Mesenchymal stem cell (in vitro differentiated cells and primary cell): ENCODE data around the gene CEBPG.

ENCODE experiments used
- DNase-seq: peaks from one replicate; pipeline ENCODE4 v3.0.0-alpha.2; 2013
- H2AFZ ChIP-seq: one replicate; pipeline ENCODE4 v1.6.1; 2013; ENCODE audit warnings: low read depth, mild to moderate bottlenecking, control low read depth, inconsistent platforms, low read length, moderate library complexity
- H2AK5ac ChIP-seq: 2 replicates; pipeline ENCODE4 v1.6.1; 2013; ENCODE audit warnings: low read length, moderate library complexity, mild to moderate bottlenecking, inconsistent platforms; ENCODE audit not compliant: severe bottlenecking
- H2BK120ac ChIP-seq: one replicate; pipeline ENCODE4 v1.6.1; 2013; ENCODE audit warnings: low read depth, mild to moderate bottlenecking, inconsistent platforms, low read length, moderate library complexity
- H2BK12ac ChIP-seq, 2 experiments: one replicate each; pipeline ENCODE4 v1.6.1; 2013; ENCODE audit warnings: inconsistent platforms in 2 of 2, low read length in 2 of 2, mild to moderate bottlenecking in 2 of 2, moderate library complexity in 2 of 2, control low read depth in 1 of 2
- H2BK15ac ChIP-seq: one replicate; pipeline ENCODE4 v1.6.1; 2013; ENCODE audit warnings: mild to moderate bottlenecking, low read depth, inconsistent platforms; ENCODE audit not compliant: poor library complexity, severe bottlenecking
- H2BK5ac ChIP-seq: 2 replicates; pipeline ENCODE4 v1.6.1; 2013; ENCODE audit warnings: low read depth, mild to moderate bottlenecking, low read length, control low read depth, inconsistent platforms; ENCODE audit not compliant: poor library complexity, severe bottlenecking
- H3K14ac ChIP-seq, 2 experiments: one replicate each; pipeline ENCODE4 v1.6.1; 2013; ENCODE audit warnings: inconsistent platforms in 2 of 2, low read length in 2 of 2, control low read depth in 1 of 2, mild to moderate bottlenecking in 1 of 2, moderate library complexity in 1 of 2
- H3K18ac ChIP-seq, 2 experiments: one replicate each; pipeline ENCODE4 v1.6.1; 2013; ENCODE audit warnings: inconsistent platforms in 2 of 2, low read length in 2 of 2, control low read depth in 1 of 2, low read depth in 1 of 2, mild to moderate bottlenecking in 1 of 2
- H3K23ac ChIP-seq, 2 experiments: one replicate each; pipeline ENCODE4 v1.6.1; 2013; ENCODE audit warnings: inconsistent platforms in 2 of 2, low read length in 2 of 2, mild to moderate bottlenecking in 2 of 2, moderate library complexity in 2 of 2, control low read depth in 1 of 2
- H3K27ac ChIP-seq: 2 replicates; pipeline ENCODE4 v1.5.1; 2013; ENCODE audit warnings: mild to moderate bottlenecking, moderate library complexity, low read length, control low read depth, inconsistent platforms; ENCODE audit not compliant: poor library complexity, severe bottlenecking
- H3K27me3 ChIP-seq, 2 experiments: 2 replicates each; pipeline versions ENCODE4 v1.6.1 to v1.7.0; 2013; ENCODE audit warnings: low read length in 2 of 2, mild to moderate bottlenecking in 2 of 2, moderate library complexity in 2 of 2, control low read depth in 1 of 2, inconsistent platforms in 1 of 2; ENCODE audit not compliant: control insufficient read depth in 1 of 2, insufficient read depth in 1 of 2
- H3K36me3 ChIP-seq, 2 experiments: 2 replicates each; pipeline versions ENCODE4 v1.6.1 to v1.7.0; 2013; ENCODE audit warnings: low read length in 2 of 2, control low read depth in 1 of 2, inconsistent platforms in 1 of 2, low read depth in 1 of 2, mild to moderate bottlenecking in 1 of 2; ENCODE audit not compliant: insufficient read depth in 2 of 2, control insufficient read depth in 1 of 2
- H3K4ac ChIP-seq, 2 experiments: one replicate each; pipeline ENCODE4 v1.6.1; 2013; ENCODE audit warnings: inconsistent platforms in 2 of 2, low read length in 2 of 2, mild to moderate bottlenecking in 2 of 2, moderate library complexity in 2 of 2, control low read depth in 1 of 2, low read depth in 1 of 2
- H3K4me1 ChIP-seq: 2 replicates; pipeline ENCODE4 v1.6.1; 2013; ENCODE audit warnings: low read depth, low read length, control low read depth; ENCODE audit not compliant: control insufficient read depth, insufficient read depth
- H3K4me2 ChIP-seq: 2 replicates; pipeline ENCODE4 v1.6.1; 2013; ENCODE audit warnings: low read length, mild to moderate bottlenecking, inconsistent platforms; ENCODE audit not compliant: poor library complexity, severe bottlenecking
- H3K4me3 ChIP-seq, 2 experiments: 2 replicates each; pipeline versions ENCODE4 v1.5.1 to v1.7.0; 2013; ENCODE audit warnings: low read length in 2 of 2, mild to moderate bottlenecking in 2 of 2, control low read depth in 1 of 2, low read depth in 1 of 2; ENCODE audit not compliant: insufficient read depth in 1 of 2
- H3K79me1 ChIP-seq: replicated peaks from 2 replicates; pipeline ENCODE4 v1.6.1; 2013; ENCODE audit warnings: mild to moderate bottlenecking, control low read depth, low read length, inconsistent platforms; ENCODE audit not compliant: poor library complexity, severe bottlenecking
- H3K9ac ChIP-seq: 2 replicates; pipeline ENCODE4 v1.7.0; 2013; ENCODE audit warnings: mild to moderate bottlenecking, low read length, moderate library complexity
- H3K9me3 ChIP-seq: 2 replicates; pipeline ENCODE4 v1.7.0; 2013; ENCODE audit warnings: mild to moderate bottlenecking, low read length; ENCODE audit not compliant: control insufficient read depth
- H4K8ac ChIP-seq: one replicate; pipeline ENCODE4 v1.6.1; 2013; ENCODE audit warnings: inconsistent platforms, mild to moderate bottlenecking, low read length, moderate library complexity
- H4K91ac ChIP-seq: one replicate; pipeline ENCODE4 v1.6.1; 2013; ENCODE audit warnings: mild to moderate bottlenecking, low read length, inconsistent platforms
- WGBS: methylation state at CpG from one replicate; pipeline ENCODE4 v1.1.7; 2013; ENCODE audit warnings: mixed read lengths; 5-methylcytosine and 5-hydroxymethylcytosine counted together

The CEBPG gene

GRCh38 chr19:33418871-33419787, 45.6 kb downstream of the CEBPG start:
- WGBS, result 89% methylated on average over 20 of the region's 20 CpGs

GRCh38 chr19:33419788-33420130, 46.2 kb downstream of the CEBPG start:
- H3K79me1 ChIP-seq, result no peaks in the 10 kb centered on the region
- H2BK5ac ChIP-seq, result no peak overlapping the region
- no peak overlapping the region for H3K4ac ChIP-seq
- H2BK120ac ChIP-seq, result no peak overlapping the region
- no peak for DNase-seq
- H3K9me3 ChIP-seq, result no peaks in the 10 kb centered on the region
- peaks cover 12% of the 10 kb centered on the region for H3K4me1 ChIP-seq
- no peak overlapping the region for H2BK12ac ChIP-seq
- H3K18ac ChIP-seq, result no peak overlapping the region
- H2AFZ ChIP-seq, result no peak overlapping the region
- H3K27ac ChIP-seq, result no peak overlapping the region
- H3K36me3 ChIP-seq, result peaks cover 0 to 9% of the 10 kb centered on the region in 2 experiments
- H4K8ac ChIP-seq, result no peak overlapping the region
- WGBS, result 20% methylated on average over 6 of the region's 6 CpGs
- no peak overlapping the region for H2BK15ac ChIP-seq
- no peak overlapping the region for H2AK5ac ChIP-seq
- H3K27me3 ChIP-seq, result no peaks in the 10 kb centered on the region
- no peak overlapping the region for H3K4me2 ChIP-seq
- no peak overlapping the region for H4K91ac ChIP-seq
- no peak overlapping the region for H3K4me3 ChIP-seq
- H3K14ac ChIP-seq, result no peak overlapping the region
- no peak overlapping the region for H3K23ac ChIP-seq
- H3K9ac ChIP-seq, result no peak overlapping the region

More at GRCh38 chr19:33418871-33419787, 45.6 kb downstream of the CEBPG start:
- H3K27ac ChIP-seq, result no peak overlapping the region
- no peak for DNase-seq
- H3K27me3 ChIP-seq, result no peaks in the 10 kb centered on the region
- no peak overlapping the region for H2BK120ac ChIP-seq
- H3K23ac ChIP-seq, result no peak overlapping the region
- no peak overlapping the region for H2BK15ac ChIP-seq
- no peak overlapping the region for H4K91ac ChIP-seq
- peaks cover 0 to 10% of the 10 kb centered on the region in 2 experiments for H3K36me3 ChIP-seq
- H3K9me3 ChIP-seq, result no peaks in the 10 kb centered on the region
- no peak overlapping the region for H3K4me2 ChIP-seq
- no peak overlapping the region for H2BK5ac ChIP-seq
- H2AK5ac ChIP-seq, result no peak overlapping the region
- no peak overlapping the region for H2AFZ ChIP-seq
- H4K8ac ChIP-seq, result no peak overlapping the region
- H3K14ac ChIP-seq, result no peak overlapping the region
- H2BK12ac ChIP-seq, result no peak overlapping the region
- H3K4me1 ChIP-seq, result peaks cover 12% of the 10 kb centered on the region
- no peak overlapping the region for H3K9ac ChIP-seq
- no peak overlapping the region for H3K4me3 ChIP-seq
- H3K18ac ChIP-seq, result no peak overlapping the region
- no peak overlapping the region for H3K4ac ChIP-seq
- no peaks in the 10 kb centered on the region for H3K79me1 ChIP-seq

- H3K36me3 ChIP-seq, result peaks cover 0 to 5% of the 10 kb centered on the region in 2 experiments
- H3K4me1 ChIP-seq, result peaks cover 12% of the 10 kb centered on the region
- H3K4me3 ChIP-seq, result no peak overlapping the region
- no peak overlapping the region for H3K23ac ChIP-seq
- no peak overlapping the region for H3K9ac ChIP-seq
- no peak overlapping the region for H3K14ac ChIP-seq
- no peak overlapping the region for H2BK12ac ChIP-seq
- no peaks in the 10 kb centered on the region for H3K79me1 ChIP-seq
- H3K9me3 ChIP-seq, result no peaks in the 10 kb centered on the region
- no peak overlapping the region for H3K4me2 ChIP-seq
- H2BK120ac ChIP-seq, result no peak overlapping the region
- no peaks in the 10 kb centered on the region for H3K27me3 ChIP-seq
- H4K8ac ChIP-seq, result no peak overlapping the region
- H2AK5ac ChIP-seq, result no peak overlapping the region
- H3K27ac ChIP-seq, result no peak overlapping the region
- WGBS, result 97% methylated on average over 9 of the region's 9 CpGs
- H3K18ac ChIP-seq, result no peak overlapping the region
- H4K91ac ChIP-seq, result no peak overlapping the region
- H2BK5ac ChIP-seq, result no peak overlapping the region
- no peak overlapping the region for H2AFZ ChIP-seq
- H3K4ac ChIP-seq, result no peak overlapping the region
- DNase-seq, result no peak
- H2BK15ac ChIP-seq, result no peak overlapping the region
These were observed 47.3 kb downstream of the CEBPG start for GRCh38 chr19:33420821-33421220.

- Histone ChIP-seq H3K36me3 (peaks cover 0 to 5% of the 10 kb centered on the region in 2 experiments), H2BK12ac (no peak overlapping the region), H3K27ac (no peak overlapping the region), H3K79me1 (no peaks in the 10 kb centered on the region), H3K14ac (no peak overlapping the region), H3K9ac (no peak overlapping the region), H3K4me2 (no peak overlapping the region), H3K4me1 (peaks cover 7% of the 10 kb centered on the region), H2BK120ac (no peak overlapping the region), H4K91ac (no peak overlapping the region), H3K18ac (no peak overlapping the region), H3K4ac (no peak overlapping the region), H3K23ac (no peak overlapping the region), H3K9me3 (no peaks in the 10 kb centered on the region), H4K8ac (no peak overlapping the region), H2AFZ (no peak overlapping the region), H3K4me3 (no peak overlapping the region), H2BK15ac (no peak overlapping the region), H3K27me3 (no peaks in the 10 kb centered on the region), H2BK5ac (no peak overlapping the region), H2AK5ac (no peak overlapping the region)
- WGBS, result 100% methylated on average over 5 of the region's 7 CpGs
- no peak for DNase-seq
These were observed 47.9 kb downstream of the CEBPG start for GRCh38 chr19:33421368-33421767.
